Esophagus squamous epithelium (tissue), 5 donors: ENCODE measurements around the gene LPIN3. TPM values are rescaled to one million over a fixed set of nuclear protein-coding genes. Genes with fewer than 3 reads are reported as not detected.

Experiments
- DNase-seq: peaks from one replicate; lab custom pipeline; 2025; lab: John Stamatoyannopoulos, UW
- H3K27ac ChIP-seq, 4 donors: fragments of 200-600 bp; sonication (generic); one replicate each; pipeline ENCODE4 v1.5.1; 2016 to 2019; ENCODE audit warnings: mild to moderate bottlenecking in 1 of 4
- H3K27me3 ChIP-seq, 4 donors: fragments of 200-600 bp; sonication (generic); 1 replicate in 3 of 4; 2 replicates in 1 of 4; pipeline versions ENCODE4 v1.5.1 to v1.6.0; 2017 to 2021; ENCODE audit warnings: antibody characterized with exemption in 1 of 4
- H3K36me3 ChIP-seq, 3 donors: fragments of 200-600 bp; sonication (generic); one replicate each; pipeline ENCODE4 v1.5.1; 2016 to 2019
- H3K4me1 ChIP-seq, 3 donors: fragments of 200-600 bp; sonication (generic); one replicate each; pipeline ENCODE4 v1.5.1; 2017 to 2019
- H3K4me3 ChIP-seq, 4 donors: fragments of 200-600 bp; sonication (generic); 1 replicate in 3 of 4; 2 replicates in 1 of 4; pipeline ENCODE4 v1.5.1; 2016 to 2019; ENCODE audit warnings: mild to moderate bottlenecking in 2 of 4, moderate library complexity in 1 of 4
- H3K9me3 ChIP-seq, 3 donors: fragments of 200-600 bp; sonication (generic); one replicate each; pipeline ENCODE4 v1.5.1; 2016 to 2019
- CTCF ChIP-seq, 6 experiments: fragments of 450-650 bp in 4 of 6; fragments of 200-600 bp in 2 of 6; sonication (generic) in 2 of 6; IDR thresholded peaks; one replicate each; pipeline ENCODE4 v1.5.1; 2016 to 2019; ENCODE audit warnings: antibody characterized with exemption in 6 of 6, mild to moderate bottlenecking in 4 of 6, moderate library complexity in 4 of 6
- POLR2A ChIP-seq, 4 donors: fragments of 450-650 bp; IDR thresholded peaks; one replicate each; pipeline ENCODE4 v1.6.1; 2017; ENCODE audit warnings: antibody characterized with exemption in 4 of 4, mild to moderate bottlenecking in 4 of 4, moderate library complexity in 3 of 4
- WGBS, 2 donors: methylation state at CpG; one replicate each; pipeline ENCODE4 v1.1.5; 2018; 5-methylcytosine and 5-hydroxymethylcytosine counted together
- intact Hi-C: fragments of 100-400 bp; cut with DNase I; formaldehyde crosslinking; loops from one replicate; pipeline ENCODE4 v1.15.0; 2022
- total RNA-seq, 4 donors: library from RNA; depleted of rRNA; stranded (reverse); fragments of >200 nt; gene quantifications; one replicate each; pipeline ENCODE4 v1.1.0, GENCODE V29; 2016
- donor health status: DM: yes; HTN: yes; CAD: no.

LPIN3 gene
- total RNA-seq, 4 donors from 2014 or later: 15.4 to 38.6 (median 32.9) TPM

- intact Hi-C loops: no loop called here
- Histone ChIP-seq H3K9me3 (no peaks in the 10 kb centered on the region), H3K4me3 (peak overlapping the region in 3 of 4 donors; percentile 33 to 67 (median 50)), H3K4me1 (peaks cover 4 to 24% (median 5%) of the 10 kb centered on the region in 3 donors), H3K27me3 (peaks cover 0 to 63% (median 5%) of the 10 kb centered on the region in 4 donors), H3K36me3 (no peaks in the 10 kb centered on the region), H3K27ac (no peak overlapping the region)
- 73 to 88% methylated on average over 5 to 14 of the region's 19 CpGs for WGBS, 2 donors
- DNase-seq: no peak
- TF ChIP-seq POLR2A (IDR thresholded peaks at IDR 0.05): no peak
- no peak for TF ChIP-seq CTCF (IDR thresholded peaks at IDR 0.05)
These were observed 24.5 kb downstream of the LPIN3 start for GRCh38 chr20:41364967-41365765.

GRCh38 chr20:41365777-41366545, 25.3 kb downstream of the LPIN3 start:
- TF ChIP-seq POLR2A (IDR thresholded peaks at IDR 0.05) (no peak), CTCF (IDR thresholded peaks at IDR 0.05) (no peak)
- no peak overlapping the region for H3K27ac ChIP-seq
- peaks cover 4 to 24% (median 5%) of the 10 kb centered on the region in 3 donors for H3K4me1 ChIP-seq
- 8 to 22% methylated on average over 9 to 18 of the region's 76 CpGs for WGBS, 2 donors
- H3K4me3 ChIP-seq: peak overlapping the region; percentile 4 to 67 (median 42)
- intact Hi-C loops: no loop called here
- peaks cover 0 to 63% (median 5%) of the 10 kb centered on the region in 4 donors for H3K27me3 ChIP-seq
- H3K9me3 ChIP-seq: peaks cover 0 to 2% (median 0%) of the 10 kb centered on the region in 3 donors
- no peaks in the 10 kb centered on the region for H3K36me3 ChIP-seq
- no peak for DNase-seq

GRCh38 chr20:41366546-41367392, 26.1 kb downstream of the LPIN3 start, which contains the start of gene EMILIN3:
Gene EMILIN3 (minus strand): TSS chr20:41366818. CDS start chr20:41366634, 184 bp downstream.
- Histone ChIP-seq H3K9me3 (peaks cover 0 to 6% (median 0%) of the 10 kb centered on the region in 3 donors), H3K27ac (no peak within 1 kb of the TSS), H3K27me3 (peaks cover 0 to 63% (median 5%) of the 10 kb centered on the region in 4 donors), H3K36me3 (no peaks in the 10 kb centered on the region), H3K4me1 (peaks cover 4 to 24% (median 5%) of the 10 kb centered on the region in 3 donors), H3K4me3 (peak within 1 kb of the TSS; percentile 4 to 67 (median 42))
- no peak for DNase-seq
- WGBS, 2 donors: 45 to 53% methylated on average over 9 of the region's 93 CpGs
- intact Hi-C loops: no loop called here
- TF ChIP-seq CTCF (IDR thresholded peaks at IDR 0.05): no peak
- no peak for TF ChIP-seq POLR2A (IDR thresholded peaks at IDR 0.05)

- TF ChIP-seq CTCF (IDR thresholded peaks at IDR 0.05) (no peak), POLR2A (IDR thresholded peaks at IDR 0.05) (no peak)
- no peak overlapping the region for H3K4me3 ChIP-seq
- peaks cover 0 to 6% (median 0%) of the 10 kb centered on the region in 3 donors for H3K9me3 ChIP-seq
- peaks cover 4 to 21% (median 5%) of the 10 kb centered on the region in 3 donors for H3K4me1 ChIP-seq
- intact Hi-C loops: no loop called here
- no peak for DNase-seq
- H3K36me3 ChIP-seq: no peaks in the 10 kb centered on the region
- H3K27ac ChIP-seq: no peak overlapping the region
- H3K27me3 ChIP-seq: peaks cover 0 to 63% (median 5%) of the 10 kb centered on the region in 4 donors
- 79 to 85% methylated on average over 13 of the region's 13 CpGs for WGBS, 2 donors
These were observed 26.7 kb downstream of the LPIN3 start for GRCh38 chr20:41367393-41367695.
